GM12878 (cell line): ENCODE results near the gene OSBPL10. TPM values are rescaled to one million over a fixed set of nuclear protein-coding genes. Genes with fewer than 3 reads are reported as not detected.
A peak's percentile ranks its signal among the peaks of the same experiment; 100 is the strongest.

Experiments
- ATAC-seq: fragments of 200-7000 bp; cut with Tn5 transposase; 3 replicates; pipeline ENCODE4 v1.9.1; 2020; ENCODE audit warnings: mild to moderate bottlenecking, moderate library complexity
- BruUV-seq: library from RNA; stranded (reverse); fragments of 400-500 nt; replicated peaks from 2 replicates; lab custom pipeline; 2021; lab: Mats Ljungman, UMichigan
- CTCF ChIA-PET: fragments of 300-600 bp; sonication (Branson Sonifier 250); formaldehyde crosslinking; extraction: SDS; loops from one replicate; lab custom pipeline; 2021; ENCODE audit warnings: inconsistent platforms; lab: Yijun Ruan, JAX
- POLR2A ChIA-PET: fragments of 350-600 bp; formaldehyde crosslinking; extraction: SDS; loops from one replicate; lab custom pipeline; 2021; ENCODE audit warnings: inconsistent platforms; lab: Charles Lee
- RAD21 ChIA-PET: fragments of 300-600 bp; sonication (Branson Sonifier 250); formaldehyde crosslinking; loops from one replicate; lab custom pipeline; 2023; ENCODE audit warnings: antibody characterized with exemption; ENCODE audit not compliant: unreplicated experiment; lab: Charles Lee
- SMC1A ChIA-PET: fragments of 300-600 bp; sonication (Branson Sonifier 250); formaldehyde crosslinking; loops from one replicate; lab custom pipeline; 2023; ENCODE audit not compliant: unreplicated experiment, uncharacterized antibody; lab: Charles Lee
- DNase-seq: peaks from one replicate; pipeline ENCODE4 v3.0.0-alpha.2; 2011; ENCODE audit warnings: low read depth, low spot score
- FAIRE-seq: peaks from 3 replicates; lab custom pipeline; 2011; peaks lifted over from hg19 to GRCh38; lab: Jason Lieb, UNC
- H2AFZ ChIP-seq: 2 replicates; pipeline ENCODE4 v1.6.0; 2011; ENCODE audit warnings: low read depth, low read length, control low read depth; ENCODE audit not compliant: control insufficient read depth
- H3K27ac ChIP-seq: 2 replicates; pipeline ENCODE4 v1.5.1; 2011; ENCODE audit warnings: control low read depth; ENCODE audit not compliant: control insufficient read depth, insufficient read depth
- H3K27me3 ChIP-seq, 2 experiments: replicated peaks in 1 of 2; 2 replicates each; pipeline versions ENCODE4 v1.6.0 to v1.6.1; 2011; ENCODE audit warnings: low read length in 1 of 2; ENCODE audit not compliant: control insufficient read depth in 2 of 2, insufficient read depth in 2 of 2
- H3K36me3 ChIP-seq, 2 experiments: 2 replicates each; pipeline ENCODE4 v1.5.1; 2011; ENCODE audit warnings: low read length in 1 of 2; ENCODE audit not compliant: control insufficient read depth in 2 of 2, insufficient read depth in 2 of 2
- H3K4me1 ChIP-seq: 2 replicates; pipeline ENCODE4 v1.6.1; 2011; ENCODE audit warnings: mild to moderate bottlenecking, low read length, moderate library complexity, mixed read lengths; ENCODE audit not compliant: control insufficient read depth, insufficient read depth
- H3K4me2 ChIP-seq: 2 replicates; pipeline ENCODE4 v1.6.0; 2011; ENCODE audit warnings: control low read depth; ENCODE audit not compliant: control insufficient read depth, insufficient read depth
- H3K4me3 ChIP-seq: fragments of 200-600 bp; sonication (generic); 2 replicates; pipeline ENCODE4 v1.5.1; 2016
- H3K79me2 ChIP-seq: 2 replicates; pipeline ENCODE4 v1.6.0; 2011; ENCODE audit warnings: low read length; ENCODE audit not compliant: control insufficient read depth, insufficient read depth
- H3K9ac ChIP-seq: 2 replicates; pipeline ENCODE4 v1.8.0; 2011; ENCODE audit warnings: low read length, control low read depth, mixed read lengths; ENCODE audit not compliant: control insufficient read depth, insufficient read depth
- H3K9me3 ChIP-seq: replicated peaks from 3 replicates; pipeline ENCODE4 v1.5.1; 2011; ENCODE audit warnings: mild to moderate bottlenecking, low read length; ENCODE audit not compliant: control insufficient read depth, insufficient read depth
- H4K20me1 ChIP-seq: 2 replicates; pipeline ENCODE4 v1.6.0; 2011; ENCODE audit not compliant: control insufficient read depth, insufficient read depth
- E4F1 ChIP-seq: fragments of 450-650 bp; IDR thresholded peaks from 2 replicates; pipeline ENCODE4 v1.6.1; 2018; ENCODE audit warnings: borderline replicate concordance, mild to moderate bottlenecking; ENCODE audit not compliant: partially characterized antibody
- HCFC1 ChIP-seq: fragments of 150-350 bp; IDR thresholded peaks from 2 replicates; pipeline ENCODE4 v1.6.1; 2014; ENCODE audit warnings: low read length
- MEF2B ChIP-seq: fragments of 450-650 bp; IDR thresholded peaks from 2 replicates; pipeline ENCODE4 v1.6.1; 2018; ENCODE audit warnings: mild to moderate bottlenecking, moderate library complexity; ENCODE audit not compliant: partially characterized antibody, poor library complexity, severe bottlenecking
- SUZ12 ChIP-seq: fragments of 200-600 bp; sonication (generic); IDR thresholded peaks from one replicate; pipeline ENCODE4 v1.6.1; 2018; ENCODE audit warnings: antibody characterized with exemption, mild to moderate bottlenecking; ENCODE audit not compliant: unreplicated experiment
- ZNF384 ChIP-seq: IDR thresholded peaks from 2 replicates; pipeline ENCODE4 v1.6.1; 2012; ENCODE audit warnings: low read depth, mild to moderate bottlenecking, low read length, improper control_type of control experiment, borderline replicate concordance
- WGBS: methylation state at CpG from one replicate; pipeline ENCODE4 v1.1.6; 2016; ENCODE audit warnings: low lambda C conversion rate; ENCODE audit not compliant: insufficient replicate concordance, insufficient coverage; ENCODE audit errors: missing lambda C conversion rate; 5-methylcytosine and 5-hydroxymethylcytosine counted together
- in situ Hi-C: fragments of 300-500 bp; cut with MboI; formaldehyde crosslinking; loops from 9 replicates; pipeline ENCODE4 v1.14.3; 2018; ENCODE audit warnings: mixed read lengths
- intact Hi-C: fragments of 100-400 bp; cut with micrococcal nuclease; formaldehyde crosslinking; loops from one replicate; pipeline ENCODE4 v1.14.2; 2022; ENCODE audit not compliant: unreplicated experiment
- polyA plus RNA-seq, 11 experiments: library from polyadenylated mRNA; depleted of rRNA in 4 of 11; unstranded in 6 of 11; stranded (reverse) in 5 of 11; fragments of >200 nt; fragmentation: Nextera tagmentation in 4 of 11; fragmentation: Illumina TruSeq in 1 of 11; extraction: Ambion mirVana in 4 of 11; extraction: Trizol in 1 of 11; gene quantifications; 1 replicate in 1 of 11; 2 replicates in 10 of 11; pipeline versions ENCODE4 v1.2.1 to v1.2.3, GENCODE V29; 2011 to 2016; ENCODE audit warnings: inconsistent platforms in 2 of 11, missing spikeins in 2 of 11, low read depth in 1 of 11
- total RNA-seq, 4 experiments: library from RNA; depleted of rRNA in 3 of 4; stranded (reverse); fragments of >200 nt in 3 of 4; fragmentation: Illumina TruSeq in 1 of 4; extraction: Trizol in 1 of 4; gene quantifications; 2 replicates each; pipeline versions ENCODE4 v1.2.1 to v1.2.3, GENCODE V29; 2013 to 2021

OSBPL10 gene
- total and polyA plus RNA-seq, 10 of the 15 experiments (the other 5 are each of a cell fraction or from before 2014, with no cell fraction given) = 0.03 to 0.25 (median 0.09) TPM; not detected in 5

DNA sequence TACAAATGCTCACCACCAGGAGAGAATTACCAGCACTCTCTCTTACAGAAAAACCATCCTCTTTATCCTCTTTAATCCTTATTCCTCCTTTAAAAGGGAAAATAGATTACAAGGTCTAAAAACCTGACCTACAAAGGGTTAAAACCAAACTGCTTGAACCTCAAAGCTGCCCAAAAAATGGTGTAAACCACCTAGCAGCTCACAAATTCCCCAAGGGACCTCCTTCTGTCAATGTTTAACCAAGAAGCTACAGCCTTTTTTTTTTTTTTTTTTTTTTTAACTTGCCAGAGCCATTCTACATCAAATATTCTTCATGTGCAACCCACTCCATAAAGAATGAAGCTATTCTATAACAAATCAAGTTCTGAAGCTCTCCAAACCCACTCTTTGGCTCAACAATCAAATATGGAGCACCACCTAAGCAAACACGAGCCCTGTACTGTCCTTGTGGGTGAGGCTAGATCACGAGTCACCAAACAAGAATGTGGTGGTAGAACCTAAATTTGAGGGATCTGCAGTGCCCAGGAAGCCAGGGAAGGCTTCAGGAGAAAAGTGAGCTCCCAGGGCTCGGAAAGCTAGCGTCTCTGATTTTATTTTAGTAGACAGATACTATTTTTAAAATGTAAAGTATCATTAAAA, 20.1 kb downstream of the OSBPL10 start:
- SMC1A ChIA-PET = interaction anchor here (0.6 to 1.9 kb wide), 4 partner anchors 9 to 1056 kb away, joined by 3 to 6 read pairs (median 3); no protein-coding TSS in a partner anchor
- RAD21 ChIA-PET = interaction anchor here (0.7 to 1.3 kb wide), 4 partner anchors 9 to 715 kb away, joined by 3 to 4 read pairs (median 3); no protein-coding TSS in a partner anchor
- FAIRE-seq (no peak), ATAC-seq (peak; percentile 79), DNase-seq (no peak)
- H3K79me2 ChIP-seq = no peaks in the 10 kb centered on the region
- H3K4me2 ChIP-seq = no peak overlapping the region
- TF ChIP-seq ZNF384 (peak; percentile 89; the same call in 1 of the 2 replicates), E4F1 (no peak), SUZ12 (no peak), HCFC1 (no peak), MEF2B (peak; percentile 75)
- POLR2A ChIA-PET = interaction anchor here (0.6 to 1.2 kb wide), 5 partner anchors 11 to 1319 kb away, joined by 3 to 12 read pairs (median 4); no protein-coding TSS in a partner anchor
- intact Hi-C loops (no loop called here), in situ Hi-C loops (no loop called here)
- BruUV-seq = no TSS peak
- no peaks in the 10 kb centered on the region; the same call in 2 of the 3 replicates for H3K9me3 ChIP-seq
- no peaks in the 10 kb centered on the region for H3K4me1 ChIP-seq
- no peak overlapping the region for H3K27ac ChIP-seq
- H4K20me1 ChIP-seq = no peaks in the 10 kb centered on the region
- CTCF ChIA-PET = interaction anchor here (0.6 to 1.0 kb wide), 2 partner anchors 64 to 185 kb away, joined by 3 to 4 read pairs; no protein-coding TSS in a partner anchor
- no peak overlapping the region for H2AFZ ChIP-seq
- 9% methylated on average over 4 of the region's 4 CpGs for WGBS
- H3K4me3 ChIP-seq = no peak overlapping the region
- no peaks in the 10 kb centered on the region for H3K27me3 ChIP-seq
- H3K36me3 ChIP-seq = no peaks in the 10 kb centered on the region
- H3K9ac ChIP-seq = no peak overlapping the region
